A673 (cell line): ENCODE results near the gene ETF1. TPM values are rescaled to one million over a fixed set of nuclear protein-coding genes. Genes with fewer than 3 reads are reported as not detected.

Source experiments
- BruUV-seq: library from RNA; stranded (reverse); fragments of 400-500 nt; replicated peaks from 2 replicates; lab custom pipeline; 2021; lab: Mats Ljungman, UMichigan
- CTCF ChIA-PET: fragments of 300-600 bp; sonication (Branson Sonifier 250); formaldehyde crosslinking; loops from one replicate; lab custom pipeline; 2022; ENCODE audit warnings: antibody characterized with exemption; lab: Charles Lee
- POLR2A ChIA-PET: fragments of 300-600 bp; sonication (Branson Sonifier 250); formaldehyde crosslinking; loops from one replicate; lab custom pipeline; 2022; ENCODE audit warnings: antibody characterized with exemption; ENCODE audit not compliant: low non-redundant PET; lab: Charles Lee
- DNase-seq: peaks from one replicate; pipeline ENCODE4 v3.0.0-alpha.2; 2015; ENCODE audit warnings: low spot score
- H3K27ac ChIP-seq: fragments of 200-600 bp; sonication (generic); 2 replicates; pipeline ENCODE4 v1.5.1; 2016; ENCODE audit warnings: mixed run types, low read depth, mild to moderate bottlenecking, mixed read lengths, antibody characterized with exemption, low read length; ENCODE audit not compliant: poor library complexity, severe bottlenecking
- H3K27me3 ChIP-seq: fragments of 200-600 bp; sonication (generic); replicated peaks from 2 replicates; pipeline ENCODE4 v1.6.1; 2017; ENCODE audit warnings: mixed run types, low read depth, mild to moderate bottlenecking, mixed read lengths, antibody characterized with exemption, low read length; ENCODE audit not compliant: insufficient read depth, poor library complexity
- H3K36me3 ChIP-seq: fragments of 200-600 bp; sonication (generic); 2 replicates; pipeline ENCODE4 v1.6.1; 2016; ENCODE audit warnings: mixed run types, mild to moderate bottlenecking, mixed read lengths, antibody characterized with exemption, low read length; ENCODE audit not compliant: insufficient read depth, poor library complexity, severe bottlenecking
- H3K4me1 ChIP-seq: fragments of 200-600 bp; sonication (generic); 2 replicates; pipeline ENCODE4 v1.6.1; 2017; ENCODE audit warnings: mixed run types, mild to moderate bottlenecking, mixed read lengths, antibody characterized with exemption, low read length; ENCODE audit not compliant: insufficient read depth, poor library complexity, severe bottlenecking
- H3K4me3 ChIP-seq: fragments of 200-600 bp; sonication (generic); 2 replicates; pipeline ENCODE4 v1.5.1; 2016; ENCODE audit warnings: low read depth, mixed run types, mild to moderate bottlenecking, mixed read lengths, low read length; ENCODE audit not compliant: poor library complexity, severe bottlenecking
- H3K9me3 ChIP-seq: fragments of 200-600 bp; sonication (generic); 2 replicates; pipeline ENCODE4 v1.6.1; 2016; ENCODE audit warnings: mixed run types, low read depth, mild to moderate bottlenecking, mixed read lengths, antibody characterized with exemption, low read length; ENCODE audit not compliant: poor library complexity, severe bottlenecking
- EZH2 ChIP-seq: fragments of 200-600 bp; sonication (generic); IDR thresholded peaks from 2 replicates; pipeline ENCODE4 v1.6.1; 2017; ENCODE audit warnings: borderline replicate concordance, low read depth, mild to moderate bottlenecking, mixed read lengths, antibody characterized with exemption, low read length; ENCODE audit not compliant: poor library complexity, severe bottlenecking
- intact Hi-C: fragments of 100-400 bp; cut with micrococcal nuclease; formaldehyde crosslinking; loops from one replicate; pipeline ENCODE4 v1.10.0; 2022; ENCODE audit not compliant: unreplicated experiment
- total RNA-seq: library from RNA; stranded (reverse); gene quantifications from 2 replicates; pipeline ENCODE4 v1.2.3, GENCODE V29; 2021
- TF ChIP-seq, protein P1 (sequence below): fragments of 300-800, 200-600 bp; sonication (generic); conservative IDR thresholded peaks from 2 replicates; pipeline ENCODE4 v1.5.1; 2017; ENCODE audit warnings: low read depth, mild to moderate bottlenecking, antibody characterized with exemption, low read length, moderate library complexity, mixed read lengths

ETF1 gene
- total RNA-seq, 1 experiment from 2014 or later: 191 TPM

DNA sequence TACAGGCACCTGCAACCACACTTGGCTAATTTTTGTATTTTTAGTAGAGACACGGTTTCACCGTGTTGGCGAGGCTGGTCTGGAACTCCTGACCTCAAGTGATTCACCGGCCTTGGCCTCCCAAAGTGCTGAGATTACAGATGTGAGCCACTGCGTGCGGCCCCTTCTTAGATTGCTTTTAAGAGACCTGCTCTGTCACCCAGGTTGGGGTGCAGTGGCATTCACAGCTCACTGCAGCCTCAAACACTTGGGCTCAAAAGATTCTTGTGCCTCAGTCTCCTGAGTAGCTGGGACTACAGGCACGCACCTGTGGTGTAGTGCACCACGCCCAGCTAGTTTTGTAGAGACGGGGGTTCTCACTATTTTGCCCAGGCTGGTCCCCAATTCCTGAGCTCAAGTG, 21.2 kb upstream of the ETF1 start:
- TF ChIP-seq, protein P1, sequence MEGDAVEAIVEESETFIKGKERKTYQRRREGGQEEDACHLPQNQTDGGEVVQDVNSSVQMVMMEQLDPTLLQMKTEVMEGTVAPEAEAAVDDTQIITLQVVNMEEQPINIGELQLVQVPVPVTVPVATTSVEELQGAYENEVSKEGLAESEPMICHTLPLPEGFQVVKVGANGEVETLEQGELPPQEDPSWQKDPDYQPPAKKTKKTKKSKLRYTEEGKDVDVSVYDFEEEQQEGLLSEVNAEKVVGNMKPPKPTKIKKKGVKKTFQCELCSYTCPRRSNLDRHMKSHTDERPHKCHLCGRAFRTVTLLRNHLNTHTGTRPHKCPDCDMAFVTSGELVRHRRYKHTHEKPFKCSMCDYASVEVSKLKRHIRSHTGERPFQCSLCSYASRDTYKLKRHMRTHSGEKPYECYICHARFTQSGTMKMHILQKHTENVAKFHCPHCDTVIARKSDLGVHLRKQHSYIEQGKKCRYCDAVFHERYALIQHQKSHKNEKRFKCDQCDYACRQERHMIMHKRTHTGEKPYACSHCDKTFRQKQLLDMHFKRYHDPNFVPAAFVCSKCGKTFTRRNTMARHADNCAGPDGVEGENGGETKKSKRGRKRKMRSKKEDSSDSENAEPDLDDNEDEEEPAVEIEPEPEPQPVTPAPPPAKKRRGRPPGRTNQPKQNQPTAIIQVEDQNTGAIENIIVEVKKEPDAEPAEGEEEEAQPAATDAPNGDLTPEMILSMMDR: no peak
- TF ChIP-seq EZH2: no peak
- intact Hi-C loops: no loop called here
- Histone ChIP-seq H3K9me3 (no peaks in the 10 kb centered on the region), H3K27ac (no peak overlapping the region), H3K36me3 (peaks cover 96% of the 10 kb centered on the region), H3K27me3 (no peaks in the 10 kb centered on the region), H3K4me1 (no peaks in the 10 kb centered on the region), H3K4me3 (no peak overlapping the region)
- DNase-seq: no peak
- CTCF ChIA-PET: no interaction called here
- POLR2A ChIA-PET: no interaction called here
- no TSS peak for BruUV-seq

DNA sequence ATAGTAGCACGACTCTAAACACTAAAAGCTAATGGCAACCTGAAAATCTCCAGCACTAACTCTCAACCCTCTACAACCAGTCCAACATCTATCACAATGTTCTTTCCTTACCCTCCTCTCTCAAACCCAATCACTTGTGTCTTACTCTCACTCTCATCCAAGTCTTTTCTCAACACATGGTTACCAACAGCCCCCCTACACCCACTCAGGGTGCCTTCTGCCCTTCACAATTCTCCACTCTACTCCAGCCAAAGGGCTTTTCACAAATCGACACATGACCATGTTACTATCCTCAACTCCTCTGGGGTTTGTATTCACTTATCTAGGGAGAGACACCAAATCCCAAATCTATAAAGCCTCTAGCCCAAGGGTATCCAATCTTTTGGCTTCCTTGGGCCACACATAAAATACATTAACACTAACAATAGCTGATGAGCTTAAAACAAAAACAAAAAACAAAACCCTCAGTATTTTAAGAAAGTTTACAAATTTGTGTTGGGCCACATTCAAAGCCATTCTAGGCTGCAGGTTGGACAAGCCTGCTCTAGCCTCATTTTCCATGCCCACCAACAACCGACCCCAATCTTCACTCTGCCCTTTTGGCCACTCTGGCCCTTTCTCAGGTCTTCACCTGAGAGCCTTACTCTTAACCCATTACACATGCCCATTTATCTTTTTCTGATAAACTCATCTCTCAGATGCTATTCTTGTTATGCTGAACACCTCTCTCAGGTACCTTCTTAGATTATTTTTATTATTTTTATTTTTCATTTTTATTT, 20.5 kb upstream of the ETF1 start:
- no peak overlapping the region for H3K4me3 ChIP-seq
- TF ChIP-seq, protein P1: no peak
- no peak for TF ChIP-seq EZH2
- ChIA-PET POLR2A (no interaction called here), CTCF (no interaction called here)
- no peaks in the 10 kb centered on the region for H3K27me3 ChIP-seq
- H3K27ac ChIP-seq: peak overlapping the region; percentile 1
- H3K36me3 ChIP-seq: peaks cover 96% of the 10 kb centered on the region
- intact Hi-C loops: no loop called here
- no TSS peak for BruUV-seq
- H3K9me3 ChIP-seq: no peaks in the 10 kb centered on the region
- DNase-seq: no peak
- H3K4me1 ChIP-seq: no peaks in the 10 kb centered on the region

DNA sequence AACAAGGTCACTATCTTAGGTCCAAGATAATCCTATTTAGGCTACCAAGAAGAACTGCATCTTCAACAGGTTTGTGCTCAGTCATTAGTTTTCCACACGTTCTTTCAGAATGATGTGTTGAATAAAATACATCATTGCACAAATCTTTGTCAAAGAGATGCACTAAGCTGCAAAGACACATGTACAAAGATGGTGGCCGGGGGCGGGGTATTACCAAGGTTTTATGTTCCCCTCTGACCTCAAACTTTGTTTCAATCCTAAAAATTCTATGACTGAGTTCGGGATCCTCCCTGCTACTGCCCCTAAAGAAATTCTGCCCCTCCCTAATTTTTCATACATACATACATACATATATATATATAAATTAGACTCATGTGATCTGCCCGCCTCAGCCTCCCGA, 17.9 kb upstream of the ETF1 start:
- no peaks in the 10 kb centered on the region for H3K9me3 ChIP-seq
- DNase-seq: no peak
- CTCF ChIA-PET: interaction anchor here (0.7 kb wide), 1 partner anchor 106 kb away, joined by 4 read pairs; no protein-coding TSS in a partner anchor
- no peaks in the 10 kb centered on the region for H3K4me1 ChIP-seq
- TF ChIP-seq EZH2: no peak
- TF ChIP-seq, protein P1: no peak
- no peaks in the 10 kb centered on the region for H3K27me3 ChIP-seq
- BruUV-seq: no TSS peak
- no peak overlapping the region for H3K27ac ChIP-seq
- no peak overlapping the region for H3K4me3 ChIP-seq
- intact Hi-C loops: no loop called here
- POLR2A ChIA-PET: no interaction called here
- H3K36me3 ChIP-seq: peaks cover 96% of the 10 kb centered on the region
